NCI-H1694 treated with DMSO at 0.1 percent for 48 hours (cell line): ENCODE results near the gene C4A.
"Not testable (repeated sequence)": the region's sequence is repeated elsewhere in the genome, so short reads cannot be mapped to it uniquely, and the experiment has no call there.

Source experiments
- DNase-seq: peaks from one replicate; lab custom pipeline; 2025; lab: John Stamatoyannopoulos, UW

Gene C4A

GRCh38 chr6:31981744-31982143 is at the start of gene C4A:
C4A (plus strand) TSS chr6:31982057; CDS start chr6:31982108, 51 bp downstream.
- DNase-seq: not testable (repeated sequence)

GRCh38 chr6:31932137-31932536 is 49.7 kb upstream of the C4A start:
- DNase-seq: not testable (repeated sequence)

GRCh38 chr6:31933537-31933936 is 48.3 kb upstream of the C4A start:
- DNase-seq: no peak

- no peak for DNase-seq
These were observed 46.8 kb upstream of the C4A start for GRCh38 chr6:31935021-31935420.

GRCh38 chr6:31935823-31936222 is 46.0 kb upstream of the C4A start:
- no peak for DNase-seq

- DNase-seq: no peak
These were observed 41.6 kb upstream of the C4A start for GRCh38 chr6:31940256-31940664.

- DNase-seq: no peak
These were observed 38.1 kb upstream of the C4A start for GRCh38 chr6:31943742-31944141.

- DNase-seq: no peak
These were observed 36.7 kb upstream of the C4A start for GRCh38 chr6:31945154-31945506.

GRCh38 chr6:31945507-31946369 is 36.1 kb upstream of the C4A start, which contains the start of gene CFB:
CFB (plus strand) TSS chr6:31946095; CDS start chr6:31946222, 127 bp downstream.
- no peak for DNase-seq

- DNase-seq: no peak
These were observed 35.4 kb upstream of the C4A start for GRCh38 chr6:31946370-31946885.

GRCh38 chr6:31947070-31947675 is 34.7 kb upstream of the C4A start:
- DNase-seq: no peak

GRCh38 chr6:31947864-31948263 is 34.0 kb upstream of the C4A start:
- DNase-seq: no peak

- DNase-seq: no peak
These were observed 33.6 kb upstream of the C4A start for GRCh38 chr6:31948306-31948705.

GRCh38 chr6:31948753-31949413 is 33.0 kb upstream of the C4A start:
- no peak for DNase-seq

GRCh38 chr6:31949926-31950548 is 31.8 kb upstream of the C4A start:
- no peak for DNase-seq

GRCh38 chr6:31952140-31952805 is 29.6 kb upstream of the C4A start:
- no peak for DNase-seq

- DNase-seq: no peak
These were observed 29.0 kb upstream of the C4A start for GRCh38 chr6:31952890-31953289.

- no peak for DNase-seq
These were observed 27.3 kb upstream of the C4A start for GRCh38 chr6:31954511-31954910.

GRCh38 chr6:31956796-31957195 is 25.1 kb upstream of the C4A start:
- DNase-seq: no peak

GRCh38 chr6:31958412-31958740 is 23.5 kb upstream of the C4A start:
- DNase-seq: no peak
